GM18868 (cell line): ENCODE data around the gene PRSS12.
"Not testable (repeated sequence)": the region's sequence is repeated elsewhere in the genome, so short reads cannot be mapped to it uniquely, and the experiment has no call there.

Experiments
- ATAC-seq: cut with Tn5 transposase; IDR thresholded peaks from one replicate; pipeline ENCODE4 v1.9.1; 2021; ENCODE audit warnings: mild to moderate bottlenecking, moderate library complexity; ENCODE audit not compliant: unreplicated experiment

The PRSS12 gene

GRCh38 chr4:118325431-118325830, 27.4 kb downstream of the PRSS12 start:
- no peak for ATAC-seq

GRCh38 chr4:118322831-118323502, 29.8 kb downstream of the PRSS12 start:
- no peak for ATAC-seq

GRCh38 chr4:118318931-118319330, 33.9 kb downstream of the PRSS12 start:
- ATAC-seq, result no peak

GRCh38 chr4:118317691-118318090, 35.1 kb downstream of the PRSS12 start:
- ATAC-seq, result no peak

GRCh38 chr4:118314221-118314620, 38.6 kb downstream of the PRSS12 start:
- no peak for ATAC-seq

- ATAC-seq, result no peak
Measured at GRCh38 chr4:118313098-118313497, 39.7 kb downstream of the PRSS12 start.

GRCh38 chr4:118308306-118309030, 44.3 kb downstream of the PRSS12 start:
- ATAC-seq, result no peak

GRCh38 chr4:118307643-118308042, 45.2 kb downstream of the PRSS12 start:
- ATAC-seq, result no peak

GRCh38 chr4:118299619-118300018, 53.2 kb downstream of the PRSS12 start:
- not testable (repeated sequence) for ATAC-seq

- ATAC-seq, result no peak
Measured at GRCh38 chr4:118296729-118297128, 56.1 kb downstream of the PRSS12 start.

GRCh38 chr4:118290951-118291350, 61.9 kb downstream of the PRSS12 start:
- ATAC-seq, result no peak

GRCh38 chr4:118289794-118290193, 63.0 kb downstream of the PRSS12 start:
- no peak for ATAC-seq

- ATAC-seq, result no peak
Measured at GRCh38 chr4:118287711-118288451, 64.9 kb downstream of the PRSS12 start.

GRCh38 chr4:118286685-118287084, 66.1 kb downstream of the PRSS12 start:
- ATAC-seq, result no peak

- no peak for ATAC-seq
Measured at GRCh38 chr4:118285931-118286330, 66.9 kb downstream of the PRSS12 start.

- ATAC-seq, result peak; percentile 55
Measured at GRCh38 chr4:118284169-118284568, 68.6 kb downstream of the PRSS12 start.

- no peak for ATAC-seq
Measured at GRCh38 chr4:118282692-118283091, 70.1 kb downstream of the PRSS12 start.

GRCh38 chr4:118281611-118282442, 71.0 kb downstream of the PRSS12 start:
- ATAC-seq, result no peak

GRCh38 chr4:118280501-118281218, 72.1 kb downstream of the PRSS12 start:
- peak; percentile 26 for ATAC-seq

- ATAC-seq, result no peak
Measured at GRCh38 chr4:118279920-118280432, 72.8 kb downstream of the PRSS12 start.
